GM23338 (cell line): ENCODE results near the gene CACNA1H.

Source experiments
- CTCF ChIP-seq, 2 experiments: fragments of 200-600 bp in 1 of 2; sonication (generic) in 1 of 2; conservative IDR thresholded peaks; 2 replicates each; pipeline versions ENCODE4 v1.5.1 to v1.6.1; 2016 to 2017; ENCODE audit warnings: antibody characterized with exemption in 2 of 2, low read depth in 2 of 2, mild to moderate bottlenecking in 2 of 2, moderate library complexity in 1 of 2
- EZH2 ChIP-seq: fragments of 200-600 bp; sonication (generic); IDR thresholded peaks from one replicate; pipeline ENCODE4 v1.8.0; 2017; ENCODE audit warnings: antibody characterized with exemption, mild to moderate bottlenecking, low read depth; ENCODE audit not compliant: unreplicated experiment
- EZH2phosphoT487 ChIP-seq: fragments of 200-600 bp; sonication (generic); IDR thresholded peaks from one replicate; pipeline ENCODE4 v1.8.1; 2018; ENCODE audit warnings: antibody characterized with exemption; ENCODE audit not compliant: unreplicated experiment
- POLR2AphosphoS5 ChIP-seq: IDR thresholded peaks from 2 replicates; pipeline ENCODE4 v1.6.1; 2016; ENCODE audit warnings: antibody characterized with exemption, low read depth
- REST ChIP-seq: IDR thresholded peaks from one replicate; pipeline ENCODE4 v1.6.1; 2018; ENCODE audit warnings: antibody characterized with exemption; ENCODE audit not compliant: unreplicated experiment

GRCh38 chr16:1108299-1109252 is 44.3 kb upstream of the CACNA1H start:
- TF ChIP-seq REST (no peak), CTCF (conservative IDR thresholded peaks at IDR 0.05; ENCODE audit: low read depth in 2 of 2) (no peak), POLR2AphosphoS5 (no peak), EZH2phosphoT487 (no peak), EZH2 (no peak)
